ENCODE data around the gene ARHGAP42. TPM values are rescaled to one million over a fixed set of nuclear protein-coding genes. Genes with fewer than 3 reads are reported as not detected.
"Not testable (repeated sequence)": the region's sequence is repeated elsewhere in the genome, so short reads cannot be mapped to it uniquely, and the experiment has no call there.

The ARHGAP42 gene
- total RNA-seq, 1 experiment from 2014 or later, result 8.0 TPM

- Histone ChIP-seq H3K27me3 (replicated peaks; ENCODE audit: insufficient read depth, low read depth, low read length, poor library complexity) (no peaks in the 10 kb centered on the region), H3K27ac (ENCODE audit: low read depth, low read length, poor library complexity, severe bottlenecking) (no peak overlapping the region), H3K36me3 (ENCODE audit: insufficient read depth, low read length, poor library complexity, severe bottlenecking) (no peaks in the 10 kb centered on the region), H3K9me3 (ENCODE audit: low read depth, low read length, poor library complexity, severe bottlenecking) (no peaks in the 10 kb centered on the region), H3K4me1 (ENCODE audit: insufficient read depth, low read length, poor library complexity, severe bottlenecking) (no peaks in the 10 kb centered on the region), H3K4me3 (ENCODE audit: low read depth, low read length, poor library complexity, severe bottlenecking) (no peak overlapping the region)
- TF ChIP-seq, protein P1, sequence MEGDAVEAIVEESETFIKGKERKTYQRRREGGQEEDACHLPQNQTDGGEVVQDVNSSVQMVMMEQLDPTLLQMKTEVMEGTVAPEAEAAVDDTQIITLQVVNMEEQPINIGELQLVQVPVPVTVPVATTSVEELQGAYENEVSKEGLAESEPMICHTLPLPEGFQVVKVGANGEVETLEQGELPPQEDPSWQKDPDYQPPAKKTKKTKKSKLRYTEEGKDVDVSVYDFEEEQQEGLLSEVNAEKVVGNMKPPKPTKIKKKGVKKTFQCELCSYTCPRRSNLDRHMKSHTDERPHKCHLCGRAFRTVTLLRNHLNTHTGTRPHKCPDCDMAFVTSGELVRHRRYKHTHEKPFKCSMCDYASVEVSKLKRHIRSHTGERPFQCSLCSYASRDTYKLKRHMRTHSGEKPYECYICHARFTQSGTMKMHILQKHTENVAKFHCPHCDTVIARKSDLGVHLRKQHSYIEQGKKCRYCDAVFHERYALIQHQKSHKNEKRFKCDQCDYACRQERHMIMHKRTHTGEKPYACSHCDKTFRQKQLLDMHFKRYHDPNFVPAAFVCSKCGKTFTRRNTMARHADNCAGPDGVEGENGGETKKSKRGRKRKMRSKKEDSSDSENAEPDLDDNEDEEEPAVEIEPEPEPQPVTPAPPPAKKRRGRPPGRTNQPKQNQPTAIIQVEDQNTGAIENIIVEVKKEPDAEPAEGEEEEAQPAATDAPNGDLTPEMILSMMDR (conservative IDR thresholded peaks at IDR 0.05; ENCODE audit: low read depth, low read length), result no peak
- no peak for TF ChIP-seq EZH2 (IDR thresholded peaks at IDR 0.05; ENCODE audit: borderline replicate concordance, low read depth, low read length, poor library complexity, severe bottlenecking)
- no peak for DNase-seq (ENCODE audit: low spot score)
- no TSS peak for BruUV-seq (replicated peaks)
- ChIA-PET POLR2A (ENCODE audit: low non-redundant PET) (no interaction called here), CTCF (no interaction called here)
- intact Hi-C loops (cut with micrococcal nuclease; ENCODE audit: unreplicated experiment), result no loop called here
Observed at GRCh38 chr11:100663583-100663982, 23.5 kb upstream of the ARHGAP42 start.

GRCh38 chr11:100663996-100664395 is 23.1 kb upstream of the ARHGAP42 start:
- no TSS peak for BruUV-seq (replicated peaks)
- TF ChIP-seq EZH2 (IDR thresholded peaks at IDR 0.05; ENCODE audit: borderline replicate concordance, low read depth, low read length, poor library complexity, severe bottlenecking), result no peak
- TF ChIP-seq, protein P1 (conservative IDR thresholded peaks at IDR 0.05; ENCODE audit: low read depth, low read length), result no peak
- Histone ChIP-seq H3K4me3 (ENCODE audit: low read depth, low read length, poor library complexity, severe bottlenecking) (no peak overlapping the region), H3K27ac (ENCODE audit: low read depth, low read length, poor library complexity, severe bottlenecking) (no peak overlapping the region), H3K9me3 (ENCODE audit: low read depth, low read length, poor library complexity, severe bottlenecking) (no peaks in the 10 kb centered on the region), H3K27me3 (replicated peaks; ENCODE audit: insufficient read depth, low read depth, low read length, poor library complexity) (no peaks in the 10 kb centered on the region), H3K4me1 (ENCODE audit: insufficient read depth, low read length, poor library complexity, severe bottlenecking) (no peaks in the 10 kb centered on the region), H3K36me3 (ENCODE audit: insufficient read depth, low read length, poor library complexity, severe bottlenecking) (no peaks in the 10 kb centered on the region)
- POLR2A ChIA-PET (ENCODE audit: low non-redundant PET), result no interaction called here
- intact Hi-C loops (cut with micrococcal nuclease; ENCODE audit: unreplicated experiment), result no loop called here
- DNase-seq (ENCODE audit: low spot score), result no peak
- CTCF ChIA-PET, result no interaction called here

- POLR2A ChIA-PET (ENCODE audit: low non-redundant PET), result not testable (repeated sequence)
Observed at GRCh38 chr11:100666816-100667215, 20.3 kb upstream of the ARHGAP42 start.

GRCh38 chr11:100667449-100667848 is 19.6 kb upstream of the ARHGAP42 start:
- intact Hi-C loops (cut with micrococcal nuclease; ENCODE audit: unreplicated experiment), result no loop called here
- Histone ChIP-seq H3K27me3 (replicated peaks; ENCODE audit: insufficient read depth, low read depth, low read length, poor library complexity) (no peaks in the 10 kb centered on the region), H3K27ac (ENCODE audit: low read depth, low read length, poor library complexity, severe bottlenecking) (no peak overlapping the region), H3K4me1 (ENCODE audit: insufficient read depth, low read length, poor library complexity, severe bottlenecking) (no peaks in the 10 kb centered on the region), H3K36me3 (ENCODE audit: insufficient read depth, low read length, poor library complexity, severe bottlenecking) (no peaks in the 10 kb centered on the region), H3K4me3 (ENCODE audit: low read depth, low read length, poor library complexity, severe bottlenecking) (no peak overlapping the region), H3K9me3 (ENCODE audit: low read depth, low read length, poor library complexity, severe bottlenecking) (no peaks in the 10 kb centered on the region)
- no TSS peak for BruUV-seq (replicated peaks)
- POLR2A ChIA-PET (ENCODE audit: low non-redundant PET), result no interaction called here
- CTCF ChIA-PET, result no interaction called here
- DNase-seq (ENCODE audit: low spot score), result no peak
- TF ChIP-seq, protein P1 (conservative IDR thresholded peaks at IDR 0.05; ENCODE audit: low read depth, low read length), result no peak
- no peak for TF ChIP-seq EZH2 (IDR thresholded peaks at IDR 0.05; ENCODE audit: borderline replicate concordance, low read depth, low read length, poor library complexity, severe bottlenecking)

More at GRCh38 chr11:100666816-100667215, 20.3 kb upstream of the ARHGAP42 start:
- H3K36me3 ChIP-seq (ENCODE audit: insufficient read depth, low read length, poor library complexity, severe bottlenecking); H3K27me3 ChIP-seq (replicated peaks; ENCODE audit: insufficient read depth, low read depth, low read length, poor library complexity); H3K4me3 ChIP-seq (ENCODE audit: low read depth, low read length, poor library complexity, severe bottlenecking); intact Hi-C loops (cut with micrococcal nuclease; ENCODE audit: unreplicated experiment); H3K4me1 ChIP-seq (ENCODE audit: insufficient read depth, low read length, poor library complexity, severe bottlenecking); DNase-seq (ENCODE audit: low spot score); BruUV-seq (replicated peaks); H3K9me3 ChIP-seq (ENCODE audit: low read depth, low read length, poor library complexity, severe bottlenecking); CTCF ChIA-PET; H3K27ac ChIP-seq (ENCODE audit: low read depth, low read length, poor library complexity, severe bottlenecking): not testable (repeated sequence)

Data from A673 (cell line).